Mammary epithelial cell (primary cell): Measurements from ENCODE around the gene OR11H1.
"Not testable (repeated sequence)": the region's sequence is repeated elsewhere in the genome, so short reads cannot be mapped to it uniquely, and the experiment has no call there.

Experiments used
- CTCF ChIP-seq, 2 donors: IDR thresholded peaks in 1 of 2; conservative IDR thresholded peaks in 1 of 2; 2 replicates each; pipeline ENCODE4 v1.5.1; 2011 to 2012; ENCODE audit warnings: inconsistent platforms in 2 of 2, low read length in 2 of 2, mild to moderate bottlenecking in 2 of 2, control low read depth in 1 of 2, low read depth in 1 of 2; ENCODE audit not compliant: insufficient read depth in 1 of 2; ENCODE audit errors: extremely low read depth in 1 of 2
- EZH2 ChIP-seq: IDR thresholded peaks from 2 replicates; pipeline ENCODE4 v1.6.1; 2012; ENCODE audit warnings: low read length, inconsistent platforms, borderline replicate concordance

GRCh38 chr22:15563461-15563860, 35.5 kb downstream of the OR11H1 start:
- not testable (repeated sequence) for TF ChIP-seq CTCF (conservative IDR thresholded peaks at IDR 0.05 in 1 of 2, IDR thresholded peaks at IDR 0.05 in 1 of 2; ENCODE audit: extremely low read depth in 1 of 2, insufficient read depth in 1 of 2, low read depth in 1 of 2, low read length in 2 of 2); EZH2
